Endothelial cell of umbilical vein (primary cell): ENCODE measurements around the gene TEKTIP1. TPM values are rescaled to one million over a fixed set of nuclear protein-coding genes. Genes with fewer than 3 reads are reported as not detected.

Source experiments
- BruUV-seq: library from RNA; stranded (reverse); fragments of 400-500 nt; replicated peaks from 2 replicates; lab custom pipeline; 2021; lab: Mats Ljungman, UMichigan
- CTCF ChIA-PET: fragments of 300-600, 350-600 bp; sonication (Branson Sonifier 250); formaldehyde crosslinking; loops from one replicate; lab custom pipeline; 2021; ENCODE audit warnings: antibody characterized with exemption, inconsistent platforms; lab: Charles Lee
- POLR2A ChIA-PET: fragments of 300-600, 350-600 bp; sonication (Branson Sonifier 250); formaldehyde crosslinking; loops from one replicate; lab custom pipeline; 2021; ENCODE audit warnings: antibody characterized with exemption, inconsistent platforms; lab: Charles Lee
- DNase-seq: peaks from one replicate; pipeline ENCODE4 v3.0.0-alpha.2; 2011; ENCODE audit warnings: low read depth, low spot score
- FAIRE-seq: peaks from 2 replicates; lab custom pipeline; 2011; peaks lifted over from hg19 to GRCh38; lab: Jason Lieb, UNC
- H2AFZ ChIP-seq: 2 replicates; pipeline ENCODE4 v1.6.0; 2012; ENCODE audit warnings: low read depth, low read length, control low read depth, inconsistent platforms
- H3K27ac ChIP-seq: 2 replicates; pipeline ENCODE4 v1.5.1; 2011; ENCODE audit warnings: low read depth, mild to moderate bottlenecking, control low read depth, low read length, moderate library complexity; ENCODE audit not compliant: insufficient read depth
- H3K27me3 ChIP-seq, 2 experiments: 2 replicates each; pipeline versions ENCODE4 v1.6.0 to v1.6.1; 2011; ENCODE audit warnings: low read length in 2 of 2, mixed read lengths in 1 of 2; ENCODE audit not compliant: control insufficient read depth in 2 of 2, insufficient read depth in 2 of 2
- H3K36me3 ChIP-seq, 2 experiments: 2 replicates in 1 of 2; 3 replicates in 1 of 2; pipeline ENCODE4 v1.5.1; 2011; ENCODE audit warnings: low read length in 2 of 2, mild to moderate bottlenecking in 1 of 2, moderate library complexity in 1 of 2; ENCODE audit not compliant: control insufficient read depth in 2 of 2, insufficient read depth in 2 of 2; ENCODE audit errors: extremely low read depth in 1 of 2
- H3K4me1 ChIP-seq: 3 replicates; pipeline ENCODE4 v1.5.1; 2011; ENCODE audit warnings: mild to moderate bottlenecking, low read length; ENCODE audit not compliant: control insufficient read depth, insufficient read depth; ENCODE audit errors: extremely low read depth
- H3K4me2 ChIP-seq: 2 replicates; pipeline ENCODE4 v1.6.1; 2011; ENCODE audit warnings: low read length, control low read depth, mixed read lengths; ENCODE audit not compliant: insufficient read depth
- H3K4me3 ChIP-seq, 3 experiments: fragments of 200-600 bp in 1 of 3; sonication (generic), shearing (Covaris generic) in 1 of 3; replicated peaks in 1 of 3; 2 replicates each; pipeline ENCODE4 v1.5.1; 2011 to 2016; ENCODE audit warnings: control low read depth in 3 of 3, low read length in 3 of 3, mild to moderate bottlenecking in 2 of 3, inconsistent platforms in 1 of 3, low read depth in 1 of 3, moderate library complexity in 1 of 3; ENCODE audit not compliant: insufficient read depth in 1 of 3
- H3K79me2 ChIP-seq: 2 replicates; pipeline ENCODE4 v1.6.0; 2012; ENCODE audit warnings: low read length, inconsistent platforms; ENCODE audit not compliant: control insufficient read depth, insufficient read depth
- H3K9ac ChIP-seq: replicated peaks from 2 replicates; pipeline ENCODE3; 2011; ENCODE audit warnings: low read length, control low read depth; ENCODE audit not compliant: insufficient read depth; ENCODE audit errors: extremely low read depth
- H3K9me1 ChIP-seq: replicated peaks from 3 replicates; pipeline ENCODE4 v1.6.0; 2011; ENCODE audit warnings: mild to moderate bottlenecking, low read length; ENCODE audit not compliant: control insufficient read depth, insufficient read depth; ENCODE audit errors: extremely low read depth
- H3K9me3 ChIP-seq: replicated peaks from 2 replicates; pipeline ENCODE4 v1.5.1; 2012; ENCODE audit warnings: low read length, inconsistent platforms; ENCODE audit not compliant: control insufficient read depth, insufficient read depth
- H4K20me1 ChIP-seq: replicated peaks from 2 replicates; pipeline ENCODE3; 2011; ENCODE audit warnings: mild to moderate bottlenecking, low read length; ENCODE audit not compliant: control insufficient read depth, insufficient read depth; ENCODE audit errors: extremely low read depth
- CTCF ChIP-seq, 2 donors: IDR thresholded peaks; 1 replicate in 1 of 2; 2 replicates in 1 of 2; pipeline ENCODE4 v1.5.1; 2011; ENCODE audit warnings: low read length in 2 of 2, mild to moderate bottlenecking in 2 of 2, moderate library complexity in 2 of 2, control low read depth in 1 of 2, inconsistent platforms in 1 of 2, low read depth in 1 of 2; ENCODE audit not compliant: insufficient read depth in 1 of 2; ENCODE audit errors: extremely low read depth in 1 of 2
- EZH2 ChIP-seq: IDR thresholded peaks from 2 replicates; pipeline ENCODE4 v1.6.1; 2012; ENCODE audit warnings: borderline replicate concordance, low read depth, mild to moderate bottlenecking, moderate library complexity, low read length, inconsistent platforms; ENCODE audit not compliant: severe bottlenecking
- FOS ChIP-seq: IDR thresholded peaks from 2 replicates; pipeline ENCODE4 v1.6.1; 2011; ENCODE audit warnings: mild to moderate bottlenecking, low read length, moderate library complexity, borderline replicate concordance; ENCODE audit not compliant: insufficient read depth
- GATA2 ChIP-seq: IDR thresholded peaks from 2 replicates; pipeline ENCODE4 v1.7.0; 2011; ENCODE audit warnings: low read depth, mild to moderate bottlenecking, moderate library complexity, mixed read lengths, low read length; ENCODE audit not compliant: insufficient read length, insufficient read depth
- JUN ChIP-seq: IDR thresholded peaks from 2 replicates; pipeline ENCODE4 v1.6.1; 2011; ENCODE audit warnings: borderline replicate concordance, low read depth; ENCODE audit not compliant: insufficient read length, insufficient read depth
- MAX ChIP-seq: IDR thresholded peaks from 2 replicates; pipeline ENCODE4 v1.6.1; 2011; ENCODE audit not compliant: insufficient read depth, insufficient read length
- MYC ChIP-seq: IDR thresholded peaks from one replicate; pipeline ENCODE4 v1.6.1; 2011; ENCODE audit warnings: mild to moderate bottlenecking, low read depth, low read length
- POLR2A ChIP-seq: IDR thresholded peaks from 2 replicates; pipeline ENCODE4 v1.6.1; 2012; ENCODE audit warnings: low read depth, mild to moderate bottlenecking, control low read depth, low read length
- dilution Hi-C: fragments of 300-500 bp; cut with MboI; formaldehyde crosslinking; loops from one replicate; pipeline ENCODE4 v1.15.0; 2019; ENCODE audit warnings: low sequenced_read_pairs; ENCODE audit not compliant: extremely low pct_ligation_motif_present
- intact Hi-C: fragments of 100-400 bp; cut with micrococcal nuclease; formaldehyde crosslinking; loops from one replicate; pipeline ENCODE4 v1.10.0; 2022
- polyA plus RNA-seq, 4 experiments: library from polyadenylated mRNA; depleted of rRNA in 3 of 4; stranded (reverse) in 3 of 4; unstranded in 1 of 4; fragments of >200 nt; gene quantifications; 2 replicates each; pipeline versions ENCODE4 v1.2.1 to v1.2.3, GENCODE V29; 2011 to 2012; ENCODE audit warnings: missing spikeins in 1 of 4
- total RNA-seq: library from RNA; stranded (reverse); gene quantifications from 2 replicates; pipeline ENCODE4 v1.2.3, GENCODE V29; 2021

TEKTIP1 gene
- total and polyA plus RNA-seq, 2 donors (not counting 3 experiments of a cell fraction or from before 2014, with no cell fraction given), result 0.73 TPM; not detected in 1

DNA sequence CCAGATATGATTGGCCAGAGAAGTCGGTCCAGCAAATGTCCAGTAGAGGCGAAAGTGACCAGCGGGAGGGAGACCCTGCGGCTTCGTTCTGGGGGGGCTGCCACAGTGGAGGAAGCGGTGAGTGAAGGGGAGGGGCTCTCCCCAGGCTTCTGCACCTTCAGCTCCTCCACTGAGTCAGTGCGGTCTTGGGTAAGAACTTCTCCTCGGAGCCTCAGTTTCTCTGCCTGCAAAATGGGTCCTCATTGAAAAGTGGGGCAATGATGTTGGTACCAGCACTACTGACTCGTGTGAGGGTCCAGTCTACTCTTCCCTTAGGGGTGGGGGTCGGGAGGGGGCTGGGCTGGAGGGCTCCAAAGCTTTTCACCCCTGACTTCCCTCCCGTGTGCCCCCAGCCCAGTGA lies 50.5 kb downstream of the TEKTIP1 start:
- no peaks in the 10 kb centered on the region for H4K20me1 ChIP-seq
- intact Hi-C loops, result no loop called here
- BruUV-seq, result no TSS peak
- ChIA-PET POLR2A (no interaction called here), CTCF (no interaction called here)
- dilution Hi-C loops, result no loop called here
- peaks cover 0 to 2% of the 10 kb centered on the region in 2 experiments for H3K27me3 ChIP-seq
- no peaks in the 10 kb centered on the region for H3K36me3 ChIP-seq
- no peak for TF ChIP-seq MAX
- no peak for TF ChIP-seq JUN
- no peak for TF ChIP-seq MYC
- no peak for TF ChIP-seq POLR2A
- no peak for TF ChIP-seq EZH2
- no peak overlapping the region for H3K4me2 ChIP-seq
- no peaks in the 10 kb centered on the region for H3K9me1 ChIP-seq
- H2AFZ ChIP-seq, result no peak overlapping the region
- H3K27ac ChIP-seq, result no peak overlapping the region
- no peak overlapping the region for H3K9ac ChIP-seq
- FAIRE-seq (no peak), DNase-seq (no peak)
- H3K9me3 ChIP-seq, result no peaks in the 10 kb centered on the region
- no peak overlapping the region for H3K4me3 ChIP-seq
- peaks cover 5% of the 10 kb centered on the region for H3K4me1 ChIP-seq
- no peaks in the 10 kb centered on the region for H3K79me2 ChIP-seq

- BruUV-seq, result no TSS peak
- dilution Hi-C loops, result no loop called here
- DNase-seq (no peak), FAIRE-seq (no peak)
- TF ChIP-seq GATA2, result no peak
- no peak for TF ChIP-seq EZH2
- no peak for TF ChIP-seq FOS
- TF ChIP-seq POLR2A, result no peak
- no peak for TF ChIP-seq MYC
- TF ChIP-seq CTCF (IDR thresholded peaks at IDR 0.05; ENCODE audit: extremely low read depth in 1 of 2, insufficient read depth in 1 of 2, low read depth in 1 of 2, low read length in 2 of 2), result no peak
- TF ChIP-seq JUN, result no peak
- TF ChIP-seq MAX, result no peak
- Histone ChIP-seq H3K4me3 (no peak overlapping the region), H3K4me1 (peaks cover 5% of the 10 kb centered on the region), H3K9me3 (no peaks in the 10 kb centered on the region), H3K79me2 (no peaks in the 10 kb centered on the region), H3K36me3 (no peaks in the 10 kb centered on the region), H3K9ac (no peak overlapping the region), H3K27me3 (peaks cover 0 to 2% of the 10 kb centered on the region in 2 experiments), H3K4me2 (no peak overlapping the region), H4K20me1 (no peaks in the 10 kb centered on the region), H3K27ac (no peak overlapping the region), H2AFZ (no peak overlapping the region), H3K9me1 (no peaks in the 10 kb centered on the region)
- ChIA-PET CTCF (interaction anchor here (0.6 to 1.6 kb wide), 2 partner anchors 12 to 29 kb away, joined by 3 read pairs; no protein-coding TSS in a partner anchor), POLR2A (no interaction called here)
- intact Hi-C loops, result no loop called here
Observed at GRCh38 chr19:3589949-3590348, 51.0 kb downstream of the TEKTIP1 start.
